H9 (cell line): ENCODE results near the gene IL31. TPM values are rescaled to one million over a fixed set of nuclear protein-coding genes. Genes with fewer than 3 reads are reported as not detected.

ENCODE experiments used
- DNase-seq: peaks from one replicate; pipeline ENCODE4 v3.0.0-alpha.2; 2017
- H2AFZ ChIP-seq: one replicate; pipeline ENCODE4 v1.6.1; 2013; ENCODE audit warnings: mild to moderate bottlenecking, low read length, control low read depth, moderate library complexity
- H2AK5ac ChIP-seq: 2 replicates; pipeline ENCODE4 v1.6.1; 2013; ENCODE audit warnings: low read length, control low read depth, mixed read lengths; ENCODE audit not compliant: insufficient read length
- H2BK120ac ChIP-seq: one replicate; pipeline ENCODE4 v1.6.1; 2013; ENCODE audit warnings: low read depth, mild to moderate bottlenecking, low read length, control low read depth, inconsistent platforms; ENCODE audit not compliant: poor library complexity, severe bottlenecking
- H2BK12ac ChIP-seq: 2 replicates; pipeline ENCODE4 v1.6.1; 2013; ENCODE audit warnings: low read length, control low read depth, mixed read lengths, low read depth; ENCODE audit not compliant: insufficient read length
- H2BK15ac ChIP-seq: 2 replicates; pipeline ENCODE4 v1.6.1; 2013; ENCODE audit warnings: low read depth, low read length, control low read depth
- H2BK20ac ChIP-seq: one replicate; pipeline ENCODE4 v1.6.1; 2013; ENCODE audit warnings: low read depth, mild to moderate bottlenecking, low read length, control low read depth, inconsistent platforms; ENCODE audit not compliant: poor library complexity, severe bottlenecking
- H2BK5ac ChIP-seq: 2 replicates; pipeline ENCODE4 v1.6.1; 2013; ENCODE audit warnings: low read length, control low read depth, mixed read lengths; ENCODE audit not compliant: insufficient read length
- H3K14ac ChIP-seq: 2 replicates; pipeline ENCODE4 v1.6.1; 2013; ENCODE audit warnings: low read length, control low read depth; ENCODE audit not compliant: insufficient read depth
- H3K18ac ChIP-seq: 2 replicates; pipeline ENCODE4 v1.6.1; 2013; ENCODE audit warnings: low read depth, mild to moderate bottlenecking, mixed read lengths, low read length, control low read depth; ENCODE audit not compliant: insufficient read length
- H3K23ac ChIP-seq: 2 replicates; pipeline ENCODE4 v1.6.1; 2013; ENCODE audit warnings: low read length, control low read depth, mixed read lengths, low read depth; ENCODE audit not compliant: insufficient read length
- H3K23me2 ChIP-seq: 2 replicates; pipeline ENCODE4 v1.6.1; 2013; ENCODE audit warnings: low read depth, mild to moderate bottlenecking, mixed read lengths, low read length, control low read depth; ENCODE audit not compliant: insufficient read length, poor library complexity, severe bottlenecking
- H3K27ac ChIP-seq: 2 replicates; pipeline ENCODE4 v1.5.1; 2013; ENCODE audit warnings: low read length, control low read depth, mixed read lengths, low read depth; ENCODE audit not compliant: insufficient read length
- H3K27me3 ChIP-seq: 2 replicates; pipeline ENCODE4 v1.6.1; 2013; ENCODE audit warnings: low read length, control low read depth, inconsistent platforms; ENCODE audit not compliant: insufficient read depth
- H3K4ac ChIP-seq: 2 replicates; pipeline ENCODE4 v1.6.1; 2013; ENCODE audit warnings: low read depth, mild to moderate bottlenecking, control low read depth, inconsistent platforms, low read length, moderate library complexity
- H3K4me1 ChIP-seq: 2 replicates; pipeline ENCODE4 v1.6.1; 2013; ENCODE audit warnings: low read length, control low read depth, inconsistent platforms; ENCODE audit not compliant: insufficient read depth
- H3K4me2 ChIP-seq: 2 replicates; pipeline ENCODE4 v1.6.1; 2013; ENCODE audit warnings: low read length, control low read depth, mixed read lengths; ENCODE audit not compliant: insufficient read length, insufficient read depth
- H3K56ac ChIP-seq: 2 replicates; pipeline ENCODE4 v1.6.1; 2013; ENCODE audit warnings: low read depth, mild to moderate bottlenecking, mixed read lengths, low read length, control low read depth; ENCODE audit not compliant: insufficient read length
- H3K79me1 ChIP-seq: 2 replicates; pipeline ENCODE4 v1.6.1; 2013; ENCODE audit warnings: low read depth, mild to moderate bottlenecking, moderate library complexity, low read length, control low read depth, inconsistent platforms; ENCODE audit not compliant: insufficient read depth, poor library complexity, severe bottlenecking
- H3K79me2 ChIP-seq: 2 replicates; pipeline ENCODE4 v1.6.1; 2013; ENCODE audit warnings: low read length, control low read depth, inconsistent platforms; ENCODE audit not compliant: insufficient read depth
- H3K9ac ChIP-seq: 2 replicates; pipeline ENCODE4 v1.6.1; 2013; ENCODE audit warnings: low read length, control low read depth, mixed read lengths; ENCODE audit not compliant: insufficient read length; ENCODE audit errors: extremely low read depth
- H3K9me3 ChIP-seq: one replicate; pipeline ENCODE4 v1.6.1; 2013; ENCODE audit warnings: low read depth, low read length, inconsistent platforms; ENCODE audit not compliant: control insufficient read depth
- H3T11ph ChIP-seq: one replicate; pipeline ENCODE4 v1.6.1; 2013; ENCODE audit warnings: mild to moderate bottlenecking, low read length, control low read depth, inconsistent platforms
- H4K20me1 ChIP-seq: one replicate; pipeline ENCODE4 v1.6.1; 2013; ENCODE audit not compliant: control insufficient read depth, insufficient read length, insufficient read depth
- H4K5ac ChIP-seq: 2 replicates; pipeline ENCODE4 v1.6.1; 2013; ENCODE audit warnings: low read depth, mild to moderate bottlenecking, mixed read lengths, low read length, control low read depth; ENCODE audit not compliant: insufficient read length
- H4K8ac ChIP-seq: replicated peaks from 2 replicates; pipeline ENCODE4 v1.6.1; 2013; ENCODE audit warnings: low read length, control low read depth, mixed read lengths, low read depth; ENCODE audit not compliant: insufficient read length
- H4K91ac ChIP-seq: 2 replicates; pipeline ENCODE4 v1.6.1; 2013; ENCODE audit warnings: low read depth, mild to moderate bottlenecking, moderate library complexity, mixed read lengths, low read length, control low read depth; ENCODE audit not compliant: insufficient read length
- H3K27ac Mint-ChIP-seq, 3 experiments: 2 replicates in 2 of 3; 3 replicates in 1 of 3; pipeline ENCODE4 v1.8.0; 2020 to 2021; ENCODE audit warnings: mixed read lengths in 3 of 3, mild to moderate bottlenecking in 1 of 3, moderate library complexity in 1 of 3
- H3K27me3 Mint-ChIP-seq: 2 replicates; pipeline ENCODE4 v1.8.0; 2021; ENCODE audit warnings: low read depth, mild to moderate bottlenecking, moderate library complexity, mixed read lengths
- H3K36me3 Mint-ChIP-seq, 3 experiments: 2 replicates in 2 of 3; 3 replicates in 1 of 3; pipeline ENCODE4 v1.8.0; 2020 to 2021; ENCODE audit warnings: low read depth in 3 of 3, mixed read lengths in 3 of 3; ENCODE audit not compliant: insufficient read depth in 1 of 3
- H3K4me1 Mint-ChIP-seq, 2 experiments: 2 replicates each; pipeline ENCODE4 v1.8.0; 2020; ENCODE audit warnings: mixed read lengths in 2 of 2
- H3K4me3 Mint-ChIP-seq, 2 experiments: 2 replicates in 1 of 2; 3 replicates in 1 of 2; pipeline ENCODE4 v1.8.0; 2020 to 2021; ENCODE audit warnings: mild to moderate bottlenecking in 2 of 2, mixed read lengths in 2 of 2, moderate library complexity in 1 of 2
- H3K9me3 Mint-ChIP-seq, 2 experiments: 2 replicates in 1 of 2; 3 replicates in 1 of 2; pipeline ENCODE4 v1.8.0; 2020; ENCODE audit warnings: mild to moderate bottlenecking in 2 of 2, mixed read lengths in 2 of 2, moderate library complexity in 1 of 2
- CTCF ChIP-seq: fragments of 200-600 bp; sonication (generic); conservative IDR thresholded peaks from 3 replicates; pipeline ENCODE4 v1.8.0; 2021; ENCODE audit warnings: antibody characterized with exemption, mild to moderate bottlenecking
- WGBS: extraction: QIAGEN DNeasy Blood & Tissue Kit; methylation state at CpG from one replicate; pipeline ENCODE4 v1.1.7; 2013; ENCODE audit warnings: missing lambda C conversion rate, low lambda C conversion rate, mixed read lengths; ENCODE audit not compliant: insufficient read length; ENCODE audit errors: extremely low coverage; 5-methylcytosine and 5-hydroxymethylcytosine counted together
- total RNA-seq: library from RNA; stranded (reverse); gene quantifications from 2 replicates; pipeline ENCODE4 v1.2.1, GENCODE V29; 2021

The IL31 gene
- total RNA-seq, 1 experiment from 2014 or later, result not detected

GRCh38 chr12:122129131-122129530 lies 44.9 kb downstream of the IL31 start:
- peaks cover 11% of the 10 kb centered on the region in 2 experiments for H3K4me1 Mint-ChIP-seq
- no peak overlapping the region for H3K27ac ChIP-seq
- 0 out of 2 replicates have a peak, but pooled peaks cover 4% of the 10 kb centered on the region for H3K4me1 ChIP-seq
- H3K4me2 ChIP-seq, result no peak overlapping the region
- H3K14ac ChIP-seq, result no peak overlapping the region
- no peak overlapping the region for H2AFZ ChIP-seq
- H2BK120ac ChIP-seq, result no peak overlapping the region
- H3K18ac ChIP-seq, result no peak overlapping the region
- no peaks in the 10 kb centered on the region for H3K27me3 ChIP-seq
- H3K4me3 Mint-ChIP-seq, result no peak overlapping the region
- H3K79me1 ChIP-seq, result no peaks in the 10 kb centered on the region
- no peak overlapping the region for H4K8ac ChIP-seq
- H2AK5ac ChIP-seq, result no peak overlapping the region
- peaks cover 2% of the 10 kb centered on the region for H4K20me1 ChIP-seq
- no peaks in the 10 kb centered on the region; the same call in 1 of the 2 replicates for H3K79me2 ChIP-seq
- H3T11ph ChIP-seq, result no peak overlapping the region
- WGBS, result no CpG with 5 or more reads among the region's 13 CpGs
- H3K9ac ChIP-seq, result no peak overlapping the region
- H3K56ac ChIP-seq, result no peak overlapping the region
- no peaks in the 10 kb centered on the region for H3K27me3 Mint-ChIP-seq
- no peak overlapping the region for H2BK15ac ChIP-seq
- H3K9me3 Mint-ChIP-seq, result no peaks in the 10 kb centered on the region
- H3K23me2 ChIP-seq, result no peaks in the 10 kb centered on the region
- H3K9me3 ChIP-seq, result no peaks in the 10 kb centered on the region
- H3K23ac ChIP-seq, result no peak overlapping the region
- H2BK12ac ChIP-seq, result no peak overlapping the region
- no peak for DNase-seq
- peak overlapping the region in 1 of 3 experiments; percentile 31; a peak in 1 of 7 replicates for H3K27ac Mint-ChIP-seq
- no peak overlapping the region for H3K4ac ChIP-seq
- H4K5ac ChIP-seq, result no peak overlapping the region
- TF ChIP-seq CTCF, result no peak
- H2BK5ac ChIP-seq, result no peak overlapping the region
- no peak overlapping the region for H2BK20ac ChIP-seq
- H3K36me3 Mint-ChIP-seq, result peaks cover 22 to 47% (median 26%) of the 10 kb centered on the region in 3 experiments
- no peak overlapping the region for H4K91ac ChIP-seq
